Measurements from ENCODE around the gene RELN.

Gene RELN

DNA sequence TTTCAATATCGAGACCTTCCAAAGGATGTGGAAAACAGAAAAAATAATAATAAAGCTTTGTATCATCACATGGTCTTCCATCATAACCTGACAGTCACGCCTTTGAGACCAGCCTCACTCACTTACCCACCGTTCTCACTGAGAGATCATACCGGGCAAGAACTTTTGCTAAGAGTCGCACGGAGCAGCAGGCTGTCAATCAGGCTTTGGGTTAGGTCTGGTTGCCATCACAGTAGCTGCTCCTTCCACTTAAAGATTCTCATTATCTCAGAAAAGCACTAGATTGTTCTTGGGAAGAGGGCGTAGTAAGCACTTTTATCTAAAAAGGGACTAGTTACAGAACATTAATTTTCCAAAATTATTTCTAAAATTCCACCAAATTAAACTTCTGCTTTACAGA is 2.0 kb downstream of the RELN start:
- TF ChIP-seq, protein P1, sequence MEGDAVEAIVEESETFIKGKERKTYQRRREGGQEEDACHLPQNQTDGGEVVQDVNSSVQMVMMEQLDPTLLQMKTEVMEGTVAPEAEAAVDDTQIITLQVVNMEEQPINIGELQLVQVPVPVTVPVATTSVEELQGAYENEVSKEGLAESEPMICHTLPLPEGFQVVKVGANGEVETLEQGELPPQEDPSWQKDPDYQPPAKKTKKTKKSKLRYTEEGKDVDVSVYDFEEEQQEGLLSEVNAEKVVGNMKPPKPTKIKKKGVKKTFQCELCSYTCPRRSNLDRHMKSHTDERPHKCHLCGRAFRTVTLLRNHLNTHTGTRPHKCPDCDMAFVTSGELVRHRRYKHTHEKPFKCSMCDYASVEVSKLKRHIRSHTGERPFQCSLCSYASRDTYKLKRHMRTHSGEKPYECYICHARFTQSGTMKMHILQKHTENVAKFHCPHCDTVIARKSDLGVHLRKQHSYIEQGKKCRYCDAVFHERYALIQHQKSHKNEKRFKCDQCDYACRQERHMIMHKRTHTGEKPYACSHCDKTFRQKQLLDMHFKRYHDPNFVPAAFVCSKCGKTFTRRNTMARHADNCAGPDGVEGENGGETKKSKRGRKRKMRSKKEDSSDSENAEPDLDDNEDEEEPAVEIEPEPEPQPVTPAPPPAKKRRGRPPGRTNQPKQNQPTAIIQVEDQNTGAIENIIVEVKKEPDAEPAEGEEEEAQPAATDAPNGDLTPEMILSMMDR (IDR thresholded peaks at IDR 0.05; ENCODE audit: insufficient read depth, low read depth, low read length, missing control alignments) = no peak
- DNase-seq (ENCODE audit: low read depth) = no peak
- no peak overlapping the region for H3K4me3 ChIP-seq (ENCODE audit: low read length)

DNA sequence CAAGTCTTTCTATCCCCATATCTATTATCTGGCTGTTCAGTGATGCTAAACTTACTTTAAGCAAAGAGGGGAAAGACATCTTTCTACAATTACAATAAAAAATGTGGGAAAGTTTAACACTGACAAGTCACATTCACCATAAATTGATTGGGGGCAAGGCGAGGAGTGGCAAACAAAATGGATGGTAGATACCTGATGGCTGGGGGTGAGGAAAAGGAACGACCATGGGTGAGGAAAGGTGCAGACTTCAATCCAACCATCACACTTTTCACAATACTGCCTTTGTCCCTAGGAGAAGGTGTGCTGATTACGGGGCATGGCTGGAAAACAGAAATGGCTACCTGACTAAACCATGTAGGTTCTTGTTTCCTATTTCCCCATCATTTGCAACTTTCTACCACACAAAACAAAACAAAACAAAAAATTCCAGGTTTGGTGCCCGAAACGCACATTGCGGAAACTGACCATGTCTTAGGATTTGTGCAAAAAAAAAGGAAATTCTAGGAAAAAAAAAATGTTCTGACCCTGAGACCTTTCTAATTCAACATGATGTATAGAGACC is 3.8 kb downstream of the RELN start:
- TF ChIP-seq, protein P1 (IDR thresholded peaks at IDR 0.05; ENCODE audit: insufficient read depth, low read depth, low read length, missing control alignments) = no peak
- no peak for DNase-seq (ENCODE audit: low read depth)
- H3K4me3 ChIP-seq (ENCODE audit: low read length) = no peak overlapping the region

DNA sequence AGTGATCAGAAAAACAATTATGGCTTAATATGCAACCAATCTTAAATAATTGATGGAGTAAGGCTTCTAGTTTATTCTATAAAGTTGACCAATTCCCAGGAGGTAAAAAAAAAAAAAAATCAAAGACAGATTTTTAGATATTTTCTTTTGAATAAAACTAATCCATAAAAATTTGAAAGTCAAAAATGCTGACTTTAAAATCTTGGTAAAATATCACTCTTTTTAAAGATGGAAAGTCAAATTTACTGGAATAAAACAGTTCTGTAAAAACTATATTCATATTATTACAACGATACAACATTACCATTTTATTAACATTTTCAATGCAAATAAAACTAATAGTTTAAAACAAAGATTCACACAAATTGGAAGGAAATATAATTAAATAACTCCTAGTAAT is 5.4 kb downstream of the RELN start:
- DNase-seq (ENCODE audit: low read depth) = no peak
- TF ChIP-seq, protein P1 (IDR thresholded peaks at IDR 0.05; ENCODE audit: insufficient read depth, low read depth, low read length, missing control alignments) = no peak
- H3K4me3 ChIP-seq (ENCODE audit: low read length) = no peak overlapping the region

DNA sequence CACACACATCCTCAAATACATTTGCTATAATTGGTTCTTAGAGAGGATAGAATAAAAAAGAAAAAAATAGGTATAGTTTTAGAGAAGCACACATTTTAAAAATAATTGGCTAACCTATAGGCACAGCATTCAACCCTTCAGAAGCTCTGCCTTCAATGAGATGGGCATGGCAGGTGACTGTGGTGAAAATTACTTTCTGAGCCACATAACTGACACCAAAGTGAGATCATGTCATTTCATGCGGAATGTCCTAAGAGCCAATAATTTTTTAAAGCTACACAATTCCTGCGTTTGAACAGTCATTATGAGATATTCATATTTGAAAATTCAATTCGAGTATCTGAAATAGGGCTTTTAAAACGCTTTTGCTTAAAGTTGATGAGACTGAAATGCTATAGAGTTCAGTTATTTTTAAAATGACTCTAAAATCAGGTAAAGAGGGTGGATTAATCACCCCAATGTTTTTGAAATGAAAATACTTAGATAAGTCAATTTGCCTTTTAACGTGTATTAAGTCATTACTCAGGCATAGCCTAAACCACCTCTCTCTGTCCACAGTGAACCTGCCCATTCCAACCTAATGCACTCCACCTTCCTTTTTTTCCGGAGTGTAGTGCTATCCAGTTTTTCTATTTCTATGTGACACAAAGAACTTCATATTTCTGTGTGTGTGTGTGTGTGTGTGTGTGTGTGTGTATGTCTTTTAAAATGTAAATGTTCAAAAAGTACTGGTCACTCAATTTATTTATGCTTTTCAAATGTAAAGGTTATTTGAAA is 6.1 kb downstream of the RELN start:
- TF ChIP-seq, protein P1 (IDR thresholded peaks at IDR 0.05; ENCODE audit: insufficient read depth, low read depth, low read length, missing control alignments) = no peak
- DNase-seq (ENCODE audit: low read depth) = no peak

DNA sequence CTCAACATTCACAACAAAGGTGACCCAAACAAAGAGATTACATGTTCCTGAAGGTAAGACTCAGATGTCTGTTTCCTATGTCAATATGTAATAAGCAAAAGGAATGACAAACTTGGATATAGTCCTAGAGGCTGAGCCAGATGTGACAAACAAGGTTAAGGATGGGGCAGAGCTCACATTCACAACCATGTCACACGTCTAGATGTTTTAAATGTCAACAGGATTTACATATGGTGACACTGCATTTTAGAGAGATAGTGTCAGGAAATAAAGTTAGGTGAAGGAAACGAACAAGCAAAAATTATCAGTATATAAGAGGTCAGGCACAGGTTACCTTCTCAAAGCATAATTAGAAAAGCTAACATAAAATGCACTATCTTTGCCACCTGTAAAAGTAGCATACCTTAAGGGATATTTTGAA is 8.4 kb downstream of the RELN start:
- TF ChIP-seq, protein P1 (IDR thresholded peaks at IDR 0.05; ENCODE audit: insufficient read depth, low read depth, low read length, missing control alignments) = no peak
- DNase-seq (ENCODE audit: low read depth) = no peak
- no peak overlapping the region for H3K4me3 ChIP-seq (ENCODE audit: low read length)

More for the DNA sequence above, 6.1 kb downstream of the RELN start:
- H3K4me3 ChIP-seq (ENCODE audit: low read length) = no peak overlapping the region

DNA sequence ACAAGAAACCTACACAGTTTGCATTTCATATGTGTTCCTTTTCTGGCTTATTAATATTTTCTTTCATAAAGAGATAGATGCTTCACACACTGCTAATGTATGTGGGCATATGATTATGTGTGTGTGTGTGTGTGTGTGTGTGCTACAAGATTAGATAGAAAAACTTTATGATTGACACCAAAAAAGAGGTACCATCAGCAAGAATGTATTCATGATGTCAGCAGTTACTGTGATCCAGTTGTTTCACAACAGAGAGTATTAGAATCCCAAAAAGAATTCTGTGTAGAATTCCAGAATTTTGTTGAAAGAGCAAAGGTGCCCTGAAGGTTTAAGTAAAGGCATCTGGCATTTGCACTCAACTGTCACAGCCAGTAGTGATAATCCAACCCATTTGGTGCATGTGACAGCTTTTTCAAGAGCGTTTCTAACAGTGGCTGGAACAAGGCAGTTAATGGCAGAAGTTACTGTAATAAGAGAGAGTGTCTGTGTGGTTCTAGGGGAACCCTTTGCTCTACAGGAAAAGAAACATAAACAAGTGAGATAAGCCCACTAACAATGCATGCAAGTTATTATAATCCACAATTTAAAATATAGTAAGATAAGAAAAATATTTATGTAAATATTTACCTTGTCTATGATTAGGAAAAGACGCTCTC is 16.6 kb downstream of the RELN start:
- H3K4me3 ChIP-seq (ENCODE audit: low read length) = no peak overlapping the region
- TF ChIP-seq, protein P1 (IDR thresholded peaks at IDR 0.05; ENCODE audit: insufficient read depth, low read depth, low read length, missing control alignments) = no peak
- no peak for DNase-seq (ENCODE audit: low read depth)

Measured in epithelial cell of esophagus (primary cell).